PC-9 (cell line): ENCODE measurements around the gene IER3.

Experiments used
- EZH2 ChIP-seq: fragments of 200-600 bp; sonication (generic); IDR thresholded peaks from 2 replicates; pipeline ENCODE4 v1.8.0; 2017; ENCODE audit warnings: antibody characterized with exemption, low read depth
- TF ChIP-seq, protein P1 (sequence below): fragments of 200-600 bp; sonication (generic); conservative IDR thresholded peaks from 2 replicates; pipeline ENCODE4 v1.6.1; 2017; ENCODE audit warnings: mixed run types, antibody characterized with exemption, mild to moderate bottlenecking, moderate library complexity

DNA sequence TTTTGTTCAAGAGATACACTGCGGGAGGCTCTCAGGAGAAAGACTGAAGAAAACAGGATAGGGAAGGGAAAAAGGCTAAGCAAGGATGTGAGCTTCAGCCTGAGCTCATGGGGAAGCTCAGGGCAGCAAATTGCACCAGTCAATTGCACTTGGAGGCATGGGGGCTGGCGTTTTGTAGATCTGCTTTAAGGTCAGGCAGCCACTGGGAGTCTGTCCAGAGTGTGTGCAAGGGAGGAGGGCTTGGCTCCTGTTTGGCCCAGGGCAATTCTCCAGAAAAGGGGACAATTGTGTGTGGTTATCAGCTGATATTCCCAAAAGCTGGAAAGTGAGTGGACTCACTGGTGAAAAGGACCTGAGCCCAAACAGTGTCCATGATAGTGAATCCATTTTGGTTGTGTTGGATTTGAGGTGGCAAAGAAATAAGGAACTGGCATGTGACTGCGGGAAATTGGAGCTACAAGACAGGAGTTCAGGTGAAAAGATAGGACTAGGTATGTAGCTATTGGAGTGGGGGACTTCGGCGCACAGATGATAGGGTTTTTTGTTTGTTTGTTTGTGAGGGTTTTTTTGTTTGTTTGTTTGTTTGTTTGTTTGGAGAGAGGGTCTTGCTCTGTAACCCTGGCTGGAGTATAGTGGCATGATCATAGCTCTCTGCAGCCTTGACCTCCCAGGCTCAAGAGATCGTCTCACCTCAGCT lies 22.3 kb upstream of the IER3 start:
- TF ChIP-seq, protein P1, sequence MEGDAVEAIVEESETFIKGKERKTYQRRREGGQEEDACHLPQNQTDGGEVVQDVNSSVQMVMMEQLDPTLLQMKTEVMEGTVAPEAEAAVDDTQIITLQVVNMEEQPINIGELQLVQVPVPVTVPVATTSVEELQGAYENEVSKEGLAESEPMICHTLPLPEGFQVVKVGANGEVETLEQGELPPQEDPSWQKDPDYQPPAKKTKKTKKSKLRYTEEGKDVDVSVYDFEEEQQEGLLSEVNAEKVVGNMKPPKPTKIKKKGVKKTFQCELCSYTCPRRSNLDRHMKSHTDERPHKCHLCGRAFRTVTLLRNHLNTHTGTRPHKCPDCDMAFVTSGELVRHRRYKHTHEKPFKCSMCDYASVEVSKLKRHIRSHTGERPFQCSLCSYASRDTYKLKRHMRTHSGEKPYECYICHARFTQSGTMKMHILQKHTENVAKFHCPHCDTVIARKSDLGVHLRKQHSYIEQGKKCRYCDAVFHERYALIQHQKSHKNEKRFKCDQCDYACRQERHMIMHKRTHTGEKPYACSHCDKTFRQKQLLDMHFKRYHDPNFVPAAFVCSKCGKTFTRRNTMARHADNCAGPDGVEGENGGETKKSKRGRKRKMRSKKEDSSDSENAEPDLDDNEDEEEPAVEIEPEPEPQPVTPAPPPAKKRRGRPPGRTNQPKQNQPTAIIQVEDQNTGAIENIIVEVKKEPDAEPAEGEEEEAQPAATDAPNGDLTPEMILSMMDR, result no peak
- no peak for TF ChIP-seq EZH2
